AG08396 (cell line): ENCODE data around the gene PPM1B.
"Not testable (repeated sequence)": the region's sequence is repeated elsewhere in the genome, so short reads cannot be mapped to it uniquely, and the experiment has no call there.

Experiments
- DNase-seq: peaks from one replicate; pipeline ENCODE4 v3.0.0; 2012; ENCODE audit warnings: low spot score, mixed read lengths

PPM1B gene

GRCh38 chr2:44200759-44201158 is 32.1 kb downstream of the PPM1B start:
- no peak for DNase-seq

DNA sequence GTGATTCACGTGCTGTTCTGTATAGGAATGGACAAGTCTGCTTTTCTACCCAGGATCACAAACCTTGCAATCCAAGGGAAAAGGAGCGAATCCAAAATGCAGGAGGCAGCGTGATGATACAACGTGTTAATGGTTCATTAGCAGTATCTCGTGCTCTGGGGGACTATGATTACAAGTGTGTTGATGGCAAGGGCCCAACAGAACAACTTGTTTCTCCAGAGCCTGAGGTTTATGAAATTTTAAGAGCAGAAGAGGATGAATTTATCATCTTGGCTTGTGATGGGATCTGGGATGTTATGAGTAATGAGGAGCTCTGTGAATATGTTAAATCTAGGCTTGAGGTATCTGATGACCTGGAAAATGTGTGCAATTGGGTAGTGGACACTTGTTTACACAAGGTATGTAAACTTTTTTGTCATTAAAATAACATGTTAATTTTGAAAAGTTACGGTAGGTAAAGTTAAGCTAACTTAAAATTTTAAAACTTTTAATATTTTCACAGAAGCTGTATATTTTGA is 33.0 kb downstream of the PPM1B start:
- no peak for DNase-seq

- DNase-seq = no peak
These were observed 34.9 kb downstream of the PPM1B start for GRCh38 chr2:44203542-44203941.

DNA sequence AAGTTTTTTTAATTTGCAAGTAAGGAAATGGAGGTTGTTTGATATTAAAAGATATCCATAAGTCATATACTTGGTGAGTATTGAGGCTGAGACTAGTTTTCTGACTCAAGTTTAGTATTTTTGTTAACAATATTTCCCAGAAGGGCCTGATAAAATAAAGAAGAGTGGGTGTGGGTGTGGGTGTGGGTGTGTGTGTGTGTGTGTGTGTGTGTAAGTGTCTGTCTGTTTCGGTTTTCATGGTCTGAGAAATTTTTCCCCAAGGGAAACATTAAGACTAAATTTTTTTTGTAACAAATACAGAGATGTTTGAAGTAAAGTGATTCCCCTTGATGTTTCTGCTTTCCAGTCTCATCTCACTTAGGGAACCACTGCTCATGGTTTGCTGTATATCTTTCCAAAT is 36.5 kb downstream of the PPM1B start:
- DNase-seq = no peak

GRCh38 chr2:44207102-44207501 is 38.4 kb downstream of the PPM1B start:
- no peak for DNase-seq

DNA sequence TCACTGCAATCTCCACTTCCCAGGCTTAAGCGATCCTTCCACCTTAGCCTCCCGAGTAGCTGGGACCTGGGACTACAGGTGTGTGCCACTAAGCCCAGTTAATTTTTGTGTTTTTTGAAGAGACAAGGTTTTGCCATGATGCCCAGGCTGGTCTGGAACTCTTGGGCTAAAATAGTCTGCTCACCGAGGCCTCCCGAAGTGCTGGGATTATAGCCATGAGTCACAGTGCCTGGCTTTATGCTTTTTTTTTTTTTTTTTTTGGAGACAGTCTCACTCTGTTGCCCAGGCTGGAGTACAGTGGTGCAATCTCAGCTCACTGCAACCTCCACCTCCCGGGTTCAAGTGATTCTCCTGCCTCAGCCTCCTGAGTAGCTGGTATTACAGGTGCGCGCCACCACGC is 39.0 kb downstream of the PPM1B start:
- not testable (repeated sequence) for DNase-seq

GRCh38 chr2:44210362-44210761 is 41.7 kb downstream of the PPM1B start:
- DNase-seq = no peak

DNA sequence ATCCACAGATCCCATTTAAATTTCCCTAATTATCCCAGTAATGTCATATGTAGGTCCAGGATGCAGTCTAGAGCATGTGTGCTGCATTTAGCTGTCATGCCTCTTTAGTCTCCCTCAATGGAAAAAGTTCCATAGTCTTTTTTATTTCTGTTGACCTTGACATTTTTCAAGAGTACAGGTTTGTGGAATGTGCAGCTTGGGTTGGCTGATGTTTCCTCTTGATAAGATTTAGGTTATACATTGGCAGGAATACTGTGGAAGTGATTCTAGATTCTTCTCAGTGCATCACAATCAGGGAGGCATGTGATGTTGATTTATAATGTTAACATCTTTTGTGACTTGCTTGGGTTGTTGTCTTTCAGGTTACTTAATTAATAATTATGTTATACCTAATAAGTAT is 42.5 kb downstream of the PPM1B start:
- DNase-seq = no peak

GRCh38 chr2:44212302-44212701 is 43.6 kb downstream of the PPM1B start:
- no peak for DNase-seq

DNA sequence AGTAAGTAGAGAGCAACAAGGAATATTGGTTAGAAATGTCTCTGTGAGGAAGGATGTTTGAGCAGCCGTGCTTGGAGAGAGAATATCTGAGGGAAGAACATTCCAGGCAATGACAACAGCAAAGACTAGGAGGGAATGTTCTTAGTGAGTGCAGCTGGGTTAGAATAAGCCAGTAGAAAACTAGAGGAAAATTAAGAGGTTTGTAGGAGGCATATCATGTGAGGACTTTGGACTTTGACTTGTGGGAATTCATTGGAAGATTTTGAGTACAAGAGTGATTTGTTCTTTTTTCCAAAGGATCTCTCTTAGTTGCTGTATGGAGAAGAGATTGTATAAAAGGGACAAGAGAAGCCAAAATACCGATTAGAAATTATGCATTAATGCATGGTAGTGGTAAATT is 47.2 kb downstream of the PPM1B start:
- DNase-seq = no peak

GRCh38 chr2:44218771-44219170 is 50.1 kb downstream of the PPM1B start:
- no peak for DNase-seq

GRCh38 chr2:44226753-44227152 is 58.1 kb downstream of the PPM1B start:
- no peak for DNase-seq

DNA sequence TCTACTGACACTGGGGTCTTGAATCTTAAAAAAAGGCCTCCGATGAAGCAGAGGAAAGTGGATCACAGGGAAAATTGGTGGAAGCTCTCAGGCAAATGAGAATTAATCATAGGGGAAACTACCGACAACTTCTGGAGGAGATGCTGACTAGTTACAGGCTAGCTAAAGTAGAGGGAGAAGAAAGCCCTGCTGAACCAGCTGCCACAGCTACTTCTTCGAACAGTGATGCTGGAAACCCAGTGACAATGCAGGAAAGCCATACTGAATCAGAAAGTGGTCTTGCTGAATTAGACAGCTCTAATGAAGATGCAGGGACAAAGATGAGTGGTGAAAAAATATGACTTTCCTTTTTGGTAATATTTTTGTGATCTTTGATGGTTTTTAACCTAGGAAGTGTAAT is 61.7 kb downstream of the PPM1B start:
- DNase-seq = no peak

- DNase-seq = peak; percentile 61
These were observed 64.9 kb downstream of the PPM1B start for GRCh38 chr2:44233450-44234128.

- DNase-seq = no peak
These were observed 68.5 kb downstream of the PPM1B start for GRCh38 chr2:44237221-44237620.

GRCh38 chr2:44242904-44243303 is 74.2 kb downstream of the PPM1B start:
- no peak for DNase-seq

- peak; percentile 59 for DNase-seq
These were observed 75.6 kb downstream of the PPM1B start for GRCh38 chr2:44244135-44244871.

- DNase-seq = no peak
These were observed 76.6 kb downstream of the PPM1B start for GRCh38 chr2:44245083-44245861.

DNA sequence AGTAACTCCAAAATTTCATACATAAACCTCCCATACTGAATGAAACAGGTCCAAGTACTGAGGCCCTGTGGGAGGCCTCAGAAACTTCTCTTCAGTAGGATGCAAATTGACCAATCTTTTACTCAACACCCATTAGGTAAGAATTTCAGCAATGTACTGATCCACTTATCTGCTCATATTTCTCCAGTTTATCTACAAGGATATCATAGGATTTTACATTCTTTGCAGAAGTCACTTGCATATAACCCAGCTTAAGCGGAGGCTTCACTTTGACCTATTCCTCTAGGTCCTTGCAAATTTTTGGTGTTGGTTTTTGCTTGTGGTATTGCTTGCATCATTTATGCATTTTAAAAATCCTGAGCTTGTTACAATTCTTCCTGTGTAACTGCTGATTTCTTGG is 77.8 kb downstream of the PPM1B start:
- no peak for DNase-seq

DNA sequence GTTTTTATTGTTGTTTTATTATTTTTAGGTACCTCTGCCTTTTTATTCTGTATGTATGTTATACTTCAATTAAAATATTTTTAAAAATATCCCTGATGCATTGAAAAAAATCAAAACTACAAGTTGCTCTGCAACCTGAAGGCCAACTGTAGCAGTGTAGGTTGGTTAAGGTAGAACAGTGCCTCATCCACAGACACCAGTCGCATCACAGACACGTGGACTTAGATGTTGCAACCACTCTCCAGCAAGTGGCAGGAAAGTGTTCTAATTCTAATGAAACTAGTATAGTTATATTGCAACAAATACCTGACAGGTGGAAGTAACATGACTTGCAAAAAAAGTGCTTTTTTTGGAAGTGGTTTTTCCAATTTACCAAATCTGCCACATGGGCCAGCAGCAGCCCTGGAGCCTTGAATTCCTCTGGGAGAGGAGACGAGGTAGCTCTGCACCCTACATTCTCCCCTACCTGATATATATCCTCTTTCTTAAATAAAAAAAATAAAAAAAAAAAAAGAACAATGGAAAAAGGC is 78.2 kb downstream of the PPM1B start:
- DNase-seq = no peak

GRCh38 chr2:44247924-44248323 is 79.2 kb downstream of the PPM1B start:
- DNase-seq = no peak

- not testable (repeated sequence) for DNase-seq
These were observed 80.6 kb downstream of the PPM1B start for GRCh38 chr2:44249269-44249668.

DNA sequence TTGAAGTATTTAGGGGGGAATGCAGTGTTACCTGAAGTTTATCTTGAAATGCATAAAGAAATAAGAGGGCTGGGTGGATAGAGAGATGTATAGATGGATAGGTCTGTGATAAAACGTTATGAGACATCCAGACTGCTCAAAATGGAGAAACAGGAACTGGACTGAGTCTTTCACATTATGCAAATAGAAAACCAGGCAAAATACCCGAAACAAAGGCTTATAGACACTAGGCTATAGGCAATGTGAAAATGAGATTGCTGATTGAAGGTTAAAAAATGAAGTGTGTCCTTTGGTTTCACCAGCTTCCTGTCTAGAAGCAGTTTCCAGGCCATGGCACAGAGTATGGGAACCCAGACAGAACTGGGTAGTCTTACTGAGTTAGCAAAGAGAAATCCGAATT is 81.7 kb downstream of the PPM1B start:
- no peak for DNase-seq
